ENCODE results near the gene NEO1. TPM values are rescaled to one million over a fixed set of nuclear protein-coding genes. Genes with fewer than 3 reads are reported as not detected.

Gene NEO1
- 25.5 to 37.0 TPM (median 31.8 TPM) in 5 replicates for total RNA-seq (2022; extraction: Qiagen RNA extraction; ENCODE audit: low read depth)

GRCh38 chr15:73051807-73052652, at the start of gene NEO1:
Gene NEO1 (plus strand): TSS chr15:73052463. CDS start chr15:73052676, 213 bp downstream.

All from A549 treated with GW870086 at 1 μM for 4 hours (cell line).